GM21515 (cell line): Measurements from ENCODE around the gene PRR5.

Source experiments
- ATAC-seq: cut with Tn5 transposase; IDR thresholded peaks from one replicate; pipeline ENCODE4 v1.9.1; 2021; ENCODE audit not compliant: unreplicated experiment

The PRR5 gene

DNA sequence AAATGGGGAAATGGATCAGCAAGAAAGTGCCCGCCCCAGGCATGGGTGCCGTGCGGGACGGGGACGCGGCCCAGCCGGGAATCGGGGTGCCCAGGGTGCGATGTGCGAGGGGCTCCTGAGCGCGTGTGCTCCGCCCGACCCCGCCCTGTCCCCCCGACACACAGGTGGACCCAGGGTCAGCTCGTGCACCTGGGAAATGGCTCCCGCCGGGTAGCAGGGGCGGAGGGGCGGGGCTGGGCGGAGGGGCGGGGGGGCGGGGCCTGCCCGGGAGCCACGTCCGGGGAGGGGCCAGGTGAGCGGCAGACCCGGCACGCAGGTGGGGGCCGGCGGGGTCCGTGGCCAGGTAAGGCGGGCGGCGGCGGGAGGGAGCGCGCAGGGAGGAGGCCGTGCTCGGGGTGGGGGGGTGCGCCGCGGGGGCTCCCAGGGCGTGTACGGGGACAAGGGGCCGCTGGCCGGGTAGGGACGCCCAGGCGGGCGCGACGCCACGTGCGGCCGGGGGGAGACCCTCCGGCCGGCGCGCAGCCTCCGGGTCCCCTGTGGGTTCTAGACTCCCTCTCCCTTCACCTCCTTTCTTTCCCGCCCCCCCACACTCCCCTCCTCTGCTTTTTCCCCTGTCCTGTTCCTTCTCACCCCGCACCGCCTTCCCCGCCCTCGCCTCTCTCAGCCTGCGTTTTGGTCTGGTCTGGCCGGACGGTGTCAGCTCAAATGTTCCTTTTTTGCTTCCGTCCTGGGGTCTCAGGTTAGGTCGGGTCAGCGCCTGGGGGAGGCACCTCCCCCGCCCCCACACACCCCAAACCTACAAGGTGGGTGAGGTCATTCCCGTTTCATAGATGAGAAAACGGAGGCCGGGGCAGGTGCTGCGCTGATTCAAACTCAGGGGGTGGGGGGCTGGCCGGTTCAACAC lies 50.5 kb downstream of the PRR5 start, which contains the start of gene ARHGAP8:
Gene ARHGAP8, plus strand, starts transcription at position 291 of the 904 bp plus-strand sequence. CDS start 33,953 bp downstream, outside the sequence.
- ATAC-seq: no peak

DNA sequence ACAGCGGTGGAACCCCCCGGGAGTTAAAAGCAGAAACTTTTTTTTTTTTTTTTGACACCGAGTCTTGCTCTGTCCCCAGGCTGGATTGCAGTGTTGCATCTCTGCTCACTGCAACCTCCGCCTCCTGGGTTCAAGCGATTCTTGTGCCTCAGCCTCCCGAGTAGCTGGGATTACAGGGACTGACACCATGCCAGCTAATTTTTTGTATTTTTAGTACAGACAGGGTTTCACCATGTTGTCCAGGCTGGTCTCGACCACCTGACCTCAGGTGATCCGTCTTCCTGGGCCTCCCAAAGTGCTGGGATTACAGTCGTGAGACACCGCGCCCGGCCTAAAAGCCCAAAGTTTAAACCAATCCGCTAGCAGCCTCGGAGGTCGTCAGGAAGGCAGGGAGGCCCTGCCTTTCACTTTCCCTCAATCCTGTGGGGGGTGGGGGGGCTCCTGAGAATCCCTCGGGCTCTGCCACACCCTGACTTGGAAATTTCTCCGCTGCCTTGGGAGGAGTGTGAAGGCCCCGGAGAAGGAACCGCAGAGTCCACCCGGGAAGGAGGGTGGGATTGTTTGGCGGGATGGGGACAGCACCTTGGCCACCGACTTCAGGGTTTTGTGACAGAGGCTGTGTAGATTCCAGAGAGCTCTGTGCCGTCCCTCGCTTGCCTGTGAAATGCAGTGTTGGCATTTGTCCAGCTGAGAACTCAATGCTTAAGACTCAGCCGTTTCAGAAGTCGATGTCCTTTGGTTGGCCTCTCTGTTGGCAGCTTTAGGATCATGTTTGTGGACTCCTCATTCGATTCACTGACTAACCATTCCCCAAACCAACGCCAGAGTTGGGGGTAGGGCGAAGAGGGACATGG lies 51.4 kb downstream of the PRR5 start:
- no peak for ATAC-seq

DNA sequence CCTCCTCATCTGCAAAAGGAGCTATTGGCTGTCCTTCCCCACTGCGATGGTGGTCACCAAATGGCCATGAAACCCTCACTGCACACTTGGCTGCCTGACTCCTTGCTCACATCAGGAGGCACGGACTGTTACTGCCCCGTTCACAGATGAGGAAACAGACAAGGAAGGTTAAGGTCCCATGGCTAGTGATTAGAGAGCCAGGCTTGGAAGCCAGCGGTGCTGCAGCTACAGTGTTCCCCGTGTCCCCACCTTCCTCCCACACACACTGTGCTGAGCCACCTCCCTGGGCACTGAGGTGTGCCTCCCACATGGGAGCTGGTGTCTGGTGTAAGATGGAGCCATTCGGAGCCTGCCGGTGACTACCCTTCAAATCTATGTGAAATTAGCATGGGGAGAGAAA lies 53.0 kb downstream of the PRR5 start:
- ATAC-seq: no peak

DNA sequence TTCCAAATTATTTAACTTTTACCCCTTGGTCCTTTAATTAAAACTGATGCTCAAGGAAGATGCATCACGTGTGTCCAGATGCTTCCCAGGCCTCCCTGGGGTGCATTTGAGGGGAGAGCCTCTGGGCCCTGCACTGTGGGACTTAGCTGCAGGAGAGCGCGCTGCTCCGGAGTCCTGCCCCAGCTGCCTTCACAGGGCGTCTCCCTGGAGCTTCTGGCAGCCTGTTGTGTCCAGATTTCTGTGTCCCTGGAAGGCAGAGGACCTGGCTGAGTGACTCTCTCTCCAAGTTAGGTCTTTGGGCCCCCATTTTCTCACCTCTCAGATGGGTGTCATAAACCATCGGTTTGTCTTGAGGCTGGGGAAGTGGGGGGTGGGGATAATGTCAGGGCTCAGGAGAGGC lies 53.4 kb downstream of the PRR5 start:
- ATAC-seq: no peak

DNA sequence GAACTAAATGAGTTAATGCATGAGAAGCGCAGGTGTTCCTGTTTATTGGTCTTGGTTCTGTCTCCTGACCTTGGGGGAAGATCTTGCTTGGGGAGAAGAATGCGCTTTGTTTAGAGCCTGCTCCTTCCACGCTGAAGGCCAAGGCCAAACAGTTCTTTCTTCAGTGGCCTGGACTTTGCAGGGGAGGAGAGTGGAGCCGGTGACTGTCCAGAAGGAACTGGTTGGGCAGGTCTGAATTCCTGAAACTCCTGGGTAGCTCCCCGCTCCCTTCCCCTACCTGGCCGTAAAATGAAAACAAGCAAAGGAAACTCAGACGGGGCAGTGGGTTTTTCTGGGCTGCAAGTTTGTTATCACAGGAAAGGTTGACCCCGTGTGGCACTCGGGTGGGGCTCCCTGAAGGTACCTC lies 54.0 kb downstream of the PRR5 start:
- ATAC-seq: no peak

DNA sequence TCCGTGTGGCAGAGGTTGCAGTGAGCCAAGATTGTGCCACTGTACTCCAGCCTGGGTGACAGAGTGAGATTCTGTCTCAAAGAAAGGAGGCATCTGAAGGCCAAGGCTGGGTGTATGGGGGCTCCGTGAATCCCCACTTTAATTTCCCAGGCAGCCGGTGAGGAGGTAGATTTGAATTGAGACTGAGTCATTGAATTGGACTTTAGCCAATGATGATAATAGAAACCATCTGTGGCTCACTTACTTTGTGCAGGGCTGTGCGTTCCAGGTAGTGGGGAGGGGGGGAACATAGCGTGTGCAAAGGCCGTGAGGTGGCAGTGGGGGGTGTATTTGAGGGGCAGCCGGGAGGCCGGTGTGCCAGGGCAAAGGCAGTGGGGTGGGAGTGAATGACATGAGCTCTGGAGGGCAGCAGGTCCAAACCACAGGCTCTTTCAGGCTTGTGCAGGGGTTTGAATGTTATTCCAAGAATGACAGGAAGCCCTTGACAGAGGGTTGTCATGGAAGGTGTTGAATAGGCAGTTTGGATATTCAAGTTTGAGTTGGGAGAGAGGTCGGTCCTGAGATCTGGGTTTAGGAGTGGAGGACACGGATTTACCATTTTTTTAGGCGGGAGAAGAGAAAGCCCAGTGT lies 56.5 kb downstream of the PRR5 start:
- no peak for ATAC-seq

DNA sequence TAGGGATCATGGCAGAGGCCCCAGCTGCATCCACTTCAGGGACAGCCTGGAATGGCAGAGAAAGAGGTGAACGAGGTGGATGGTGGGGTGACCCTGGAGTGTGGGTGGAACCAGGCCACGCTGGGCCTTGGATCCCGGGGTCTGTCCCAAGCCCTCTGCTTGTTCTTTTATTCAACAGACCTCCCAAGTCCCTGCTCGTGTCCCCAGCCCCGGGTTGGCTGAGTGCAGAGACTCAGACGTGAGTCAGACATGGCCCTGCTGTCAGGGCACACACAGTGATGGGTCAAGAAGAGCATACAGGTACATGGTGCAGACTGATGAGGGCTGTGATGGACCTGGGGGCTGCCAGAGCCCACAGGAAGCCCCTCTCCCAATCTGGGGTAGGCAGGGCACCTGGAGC lies 57.0 kb downstream of the PRR5 start:
- no peak for ATAC-seq

DNA sequence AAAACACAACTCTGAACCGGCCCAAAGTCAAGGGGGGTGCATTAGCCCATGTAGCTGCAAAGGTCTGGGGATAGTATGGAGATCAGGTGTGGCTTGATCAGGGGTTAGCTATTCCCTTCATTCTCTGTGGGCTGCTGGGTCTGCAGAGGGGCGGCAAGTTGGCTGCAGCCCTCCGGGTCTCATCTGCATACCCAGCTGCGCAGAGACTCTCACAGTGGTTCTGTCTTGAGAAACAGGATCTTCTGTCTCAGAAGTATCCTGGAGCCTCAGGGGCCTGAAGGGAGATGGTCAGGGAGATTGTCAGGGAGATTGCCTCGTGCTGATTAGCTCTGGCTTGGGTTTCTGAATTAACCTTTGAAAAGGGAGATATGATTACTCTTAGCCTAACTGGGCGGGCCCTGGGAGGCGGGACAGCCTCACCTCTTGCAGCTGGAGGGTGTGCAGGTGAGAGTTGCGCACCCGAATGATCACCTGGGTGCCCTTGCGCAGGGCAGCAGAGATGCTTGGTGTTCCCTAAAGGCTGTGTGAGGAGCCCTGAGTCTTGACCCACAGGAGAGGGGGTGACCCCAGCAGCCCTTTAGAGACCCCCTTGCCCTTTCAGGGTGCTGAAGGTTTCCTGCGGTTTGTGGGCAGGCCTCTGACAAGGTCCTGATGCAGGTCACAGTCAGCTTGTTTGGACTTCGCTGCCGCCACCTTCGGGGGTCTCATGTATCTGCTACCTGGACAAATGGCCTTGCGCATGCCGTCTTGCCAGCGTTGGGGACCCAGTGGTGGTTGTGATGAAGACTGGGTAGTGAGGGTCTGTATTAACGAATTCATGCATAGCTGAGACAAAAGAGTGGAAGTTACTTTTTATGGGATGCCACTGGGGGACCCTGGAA lies 57.7 kb downstream of the PRR5 start:
- ATAC-seq: no peak

DNA sequence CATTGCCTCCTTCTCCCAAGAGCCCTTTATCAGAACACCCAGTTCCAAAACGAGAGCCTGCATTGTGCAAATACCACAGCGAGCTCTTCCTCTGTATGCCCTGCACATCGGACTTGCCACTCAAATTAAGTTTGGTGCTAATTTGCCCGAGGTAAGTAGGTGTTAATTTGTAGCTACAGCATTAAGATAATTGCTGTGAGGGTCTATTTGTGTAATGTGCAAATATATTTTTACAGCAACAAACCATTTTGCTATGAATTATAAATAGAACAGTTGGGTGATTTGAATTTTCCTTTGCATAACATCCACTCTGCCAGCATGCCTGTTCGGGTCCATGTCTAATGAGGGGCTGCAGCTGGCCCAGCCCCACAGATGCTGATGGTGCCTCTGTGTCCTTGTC lies 58.5 kb downstream of the PRR5 start:
- no peak for ATAC-seq

DNA sequence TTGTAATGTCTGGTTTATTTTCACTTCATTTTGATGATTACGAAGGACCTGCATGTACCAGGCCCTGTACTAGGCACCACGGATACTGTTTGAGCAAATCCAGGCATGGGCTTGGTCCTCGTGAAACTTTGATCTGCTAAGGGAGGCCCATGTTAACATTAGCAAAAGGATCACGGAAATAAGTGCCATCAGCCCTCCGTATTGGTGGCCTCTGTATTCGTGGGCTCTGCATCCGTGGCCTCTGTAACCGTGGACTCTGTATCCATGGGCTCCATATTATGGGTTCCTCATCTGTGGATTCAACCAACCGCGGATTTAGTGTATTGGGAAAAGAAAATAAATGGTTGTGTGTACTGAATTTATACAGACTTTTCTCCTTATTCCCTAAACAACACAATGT lies 59.0 kb downstream of the PRR5 start:
- ATAC-seq: no peak

DNA sequence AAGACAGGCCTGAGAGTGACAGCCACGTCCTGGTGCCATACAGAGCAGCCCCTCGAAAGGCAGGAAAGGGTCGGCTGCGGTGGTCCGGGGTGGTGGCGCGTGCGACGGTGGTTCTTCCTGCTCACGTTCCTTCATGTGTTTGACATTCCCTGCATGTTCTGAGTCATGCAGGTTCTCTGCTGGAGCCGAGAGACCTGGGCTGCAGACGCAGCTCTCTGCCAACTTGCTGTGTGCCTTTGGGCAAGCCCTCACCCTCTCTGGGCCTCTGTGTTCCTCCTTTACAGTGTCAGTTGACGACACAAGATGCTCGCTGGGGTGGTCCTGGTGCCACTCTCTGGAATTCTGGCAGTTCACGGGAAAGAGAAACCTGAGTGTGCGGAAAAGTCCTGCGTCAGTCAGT lies 62.4 kb downstream of the PRR5 start:
- ATAC-seq: no peak

DNA sequence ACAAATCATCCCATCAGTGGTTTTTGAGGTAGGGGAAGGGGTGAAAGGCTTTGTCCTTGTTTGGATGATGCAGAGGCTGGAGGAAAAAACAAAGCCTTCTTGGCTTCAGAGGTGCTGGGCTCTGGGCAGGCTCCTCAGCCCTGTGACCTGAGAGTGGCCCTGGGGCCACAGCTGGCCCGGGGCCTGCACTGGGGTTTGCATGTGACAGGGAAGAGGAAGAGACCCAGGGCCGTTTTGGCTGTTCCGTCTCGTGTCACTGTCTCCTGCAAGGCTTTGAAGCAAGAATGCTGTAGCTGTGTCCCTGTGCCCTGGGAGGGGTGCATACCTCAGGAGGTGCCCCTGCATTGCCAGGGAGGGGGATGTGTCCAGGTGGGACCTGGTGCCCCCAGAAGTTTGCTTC lies 63.0 kb downstream of the PRR5 start:
- ATAC-seq: no peak

DNA sequence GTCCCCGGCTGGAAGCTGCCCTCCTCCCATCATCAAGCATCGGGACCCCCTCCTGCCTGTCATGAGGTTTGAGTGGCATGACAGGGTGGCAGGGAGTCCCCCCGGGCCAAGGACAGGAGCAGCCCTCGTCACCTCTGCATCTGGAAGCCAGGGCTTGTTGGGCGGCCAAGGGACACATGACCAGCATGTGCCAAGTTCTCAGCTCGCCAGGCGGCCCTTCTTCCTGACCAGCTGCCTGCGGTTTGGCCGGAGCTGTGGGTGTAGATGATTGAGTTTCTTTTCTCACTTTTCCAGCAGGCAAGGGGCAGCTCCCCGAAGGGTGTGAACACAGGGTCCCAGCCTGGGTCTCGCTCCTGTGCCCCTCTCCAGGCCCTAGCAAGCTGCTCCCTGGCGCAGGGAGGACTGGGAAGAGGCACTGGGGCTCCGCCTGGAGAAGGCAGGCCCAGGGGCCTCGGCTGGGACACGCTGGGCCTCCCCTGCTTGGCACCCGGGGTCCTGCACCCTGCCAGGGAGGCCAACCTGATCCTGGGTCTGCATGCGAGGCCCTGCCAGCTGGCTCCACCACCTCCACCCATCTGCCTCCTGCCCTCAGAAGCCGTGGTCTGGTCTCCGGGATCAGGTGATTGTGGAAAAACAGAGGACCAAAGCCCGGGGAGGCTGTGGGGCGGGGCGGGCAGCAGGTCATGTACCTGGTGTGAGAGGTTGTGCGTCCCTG lies 63.7 kb downstream of the PRR5 start:
- ATAC-seq: no peak

DNA sequence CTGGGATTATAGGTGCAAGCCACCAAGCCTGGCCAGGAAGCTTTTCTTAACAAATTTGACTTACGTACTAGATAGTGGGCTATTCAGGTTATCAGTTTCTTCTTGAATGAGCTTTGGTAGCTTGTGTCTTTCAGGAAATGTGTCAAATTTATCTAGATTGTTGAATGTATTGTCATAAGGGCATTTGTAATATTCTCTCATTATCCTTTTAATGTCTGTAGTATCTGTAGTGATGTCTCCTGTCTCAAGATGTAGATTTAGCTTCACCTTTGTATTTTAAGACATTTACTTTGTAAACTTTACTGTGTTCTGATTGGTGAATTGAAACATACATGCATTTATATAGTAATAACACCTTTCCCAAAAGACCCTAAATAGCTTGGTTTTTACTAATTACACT lies 71.1 kb downstream of the PRR5 start:
- no peak for ATAC-seq

DNA sequence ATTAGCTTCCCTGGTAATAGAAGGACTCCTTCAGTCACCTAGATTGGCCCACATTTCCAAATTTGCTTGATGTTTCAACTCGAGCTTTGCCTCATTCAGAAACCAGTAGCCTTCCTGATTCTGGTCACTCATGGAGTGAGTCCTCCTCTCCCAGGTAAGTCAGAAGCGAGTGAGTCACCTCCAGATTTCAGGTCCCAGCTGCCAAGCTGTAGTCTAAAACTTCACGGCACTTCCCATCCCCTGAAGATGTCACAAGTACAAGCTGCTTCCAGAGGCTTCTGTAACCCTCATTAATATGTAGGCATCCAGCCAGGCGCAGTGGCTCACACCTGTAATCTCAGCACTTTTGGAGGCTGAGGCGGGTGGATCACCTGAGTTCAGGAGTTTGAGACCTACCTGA lies 73.9 kb downstream of the PRR5 start:
- ATAC-seq: no peak

DNA sequence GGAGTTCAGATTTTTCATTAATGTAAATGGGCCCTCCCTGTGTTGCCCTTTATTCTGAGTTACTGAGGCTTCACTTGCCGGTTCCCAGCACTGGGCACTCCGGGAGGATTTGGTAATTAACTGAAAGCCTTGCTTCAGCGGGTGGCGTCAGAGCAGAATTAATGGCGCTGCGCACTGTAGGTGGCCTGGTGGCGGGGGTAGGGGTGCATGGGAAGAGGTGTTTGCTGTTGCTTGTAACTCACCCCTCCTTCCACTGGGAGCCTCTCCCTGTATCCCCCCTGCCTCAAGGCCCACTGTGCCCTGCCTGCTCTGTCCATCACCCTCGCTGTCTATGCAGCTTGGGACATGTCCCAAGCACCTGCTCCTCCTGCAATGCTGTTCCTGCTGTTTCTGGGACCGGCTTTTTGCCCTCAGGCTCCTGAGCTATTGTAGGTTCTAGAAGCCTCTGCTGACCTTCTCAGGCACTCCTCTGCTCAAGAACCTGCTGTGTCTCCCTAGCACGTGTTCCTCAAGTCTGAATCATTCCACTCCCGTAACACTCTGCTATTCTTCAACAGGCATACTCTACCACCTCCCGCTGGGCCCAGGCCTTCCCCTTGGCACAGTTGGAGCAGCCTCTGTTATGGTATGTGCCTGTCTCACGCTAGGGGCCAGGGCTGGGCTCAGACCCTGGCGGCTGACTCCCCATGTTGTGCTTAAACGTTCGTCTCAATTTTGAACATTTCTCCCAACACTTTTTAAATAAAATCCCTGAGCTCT lies 74.8 kb downstream of the PRR5 start:
- no peak for ATAC-seq

DNA sequence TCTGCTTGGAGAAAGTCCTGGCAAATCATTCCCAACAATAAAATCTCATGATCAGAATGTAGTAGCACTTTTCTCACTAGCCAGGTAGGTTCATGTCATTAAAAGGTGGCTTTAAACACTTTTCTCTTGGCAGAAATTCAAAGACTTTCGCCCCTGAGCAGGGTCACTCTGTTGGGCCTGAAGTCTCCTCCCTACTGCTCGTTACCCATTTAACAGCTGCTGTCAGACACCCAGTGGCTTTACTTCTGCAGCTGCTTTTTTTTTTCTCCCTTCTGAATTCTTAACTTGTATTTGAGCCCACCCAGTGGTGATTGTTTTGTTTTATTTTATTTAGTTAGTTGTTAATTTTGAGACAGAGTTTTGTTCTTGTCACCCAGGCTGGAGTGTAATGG lies 75.4 kb downstream of the PRR5 start:
- ATAC-seq: no peak

DNA sequence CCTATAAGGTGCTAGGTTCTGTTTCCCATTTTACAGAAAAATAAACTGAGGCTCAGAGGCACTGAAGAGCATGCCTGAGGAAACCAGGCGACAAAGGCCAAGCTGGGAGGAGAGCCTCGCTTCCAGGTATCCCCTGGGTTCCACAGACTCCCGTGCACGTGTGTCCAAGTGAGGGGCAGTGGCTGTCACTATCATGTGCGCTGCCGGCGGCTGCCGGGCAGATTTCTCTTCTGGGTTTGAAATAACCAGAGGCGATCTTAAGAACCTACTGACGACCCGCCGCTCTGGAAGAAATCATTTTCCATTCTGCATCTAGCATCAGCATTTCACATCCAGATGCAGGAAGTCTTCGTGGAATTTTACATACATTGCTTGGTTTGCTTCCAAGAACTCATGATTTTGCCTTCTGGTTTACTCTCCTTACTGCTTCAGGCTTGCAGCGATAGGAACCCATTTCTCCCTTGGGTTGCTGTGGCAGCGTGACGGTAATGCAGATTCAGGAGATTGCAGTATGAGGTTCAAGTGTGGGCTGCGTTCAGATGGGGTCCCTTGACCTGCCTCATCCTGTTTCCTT lies 79.0 kb downstream of the PRR5 start:
- no peak for ATAC-seq
